H1 (cell line): Measurements from ENCODE around the gene OGFOD1. TPM values are rescaled to one million over a fixed set of nuclear protein-coding genes. Genes with fewer than 3 reads are reported as not detected.

Source experiments
- CTCF ChIA-PET: fragments of 300-600 bp; sonication (Branson Sonifier 250); formaldehyde crosslinking; loops from one replicate; lab custom pipeline; 2021; ENCODE audit not compliant: partially characterized antibody; lab: Charles Lee
- POLR2A ChIA-PET: fragments of 300-600 bp; sonication (Branson Sonifier 250); formaldehyde crosslinking; loops from one replicate; lab custom pipeline; 2021; ENCODE audit warnings: inconsistent platforms; ENCODE audit not compliant: partially characterized antibody; lab: Charles Lee
- DNase-seq, 2 experiments: peaks; one replicate each; pipeline versions ENCODE4 v3.0.0 to v3.0.0-alpha.2; 2010 to 2022; ENCODE audit warnings: low spot score in 2 of 2, low read depth in 1 of 2, mixed read lengths in 1 of 2
- FAIRE-seq: peaks from 2 replicates; lab custom pipeline; 2011; peaks lifted over from hg19 to GRCh38; lab: Jason Lieb, UNC
- H2AFZ ChIP-seq: 2 replicates; pipeline ENCODE4 v1.8.1; 2012; ENCODE audit warnings: low read length, inconsistent platforms
- H2AK5ac ChIP-seq: 2 replicates; pipeline ENCODE4 v1.6.1; 2013; ENCODE audit warnings: low read depth, low read length
- H2BK120ac ChIP-seq: replicated peaks from 2 replicates; pipeline ENCODE3; 2013; ENCODE audit warnings: low read depth, low read length, inconsistent platforms
- H2BK12ac ChIP-seq: 2 replicates; pipeline ENCODE4 v1.6.1; 2013; ENCODE audit warnings: low read depth, low read length
- H2BK15ac ChIP-seq: 2 replicates; pipeline ENCODE4 v1.6.1; 2013; ENCODE audit warnings: low read length
- H2BK20ac ChIP-seq: 2 replicates; pipeline ENCODE4 v1.6.1; 2013; ENCODE audit warnings: low read length
- H2BK5ac ChIP-seq: 2 replicates; pipeline ENCODE4 v1.6.1; 2013; ENCODE audit warnings: low read depth, low read length
- H3K14ac ChIP-seq: 2 replicates; pipeline ENCODE4 v1.6.1; 2013; ENCODE audit warnings: inconsistent platforms; ENCODE audit not compliant: insufficient read length
- H3K18ac ChIP-seq: 2 replicates; pipeline ENCODE4 v1.6.1; 2013; ENCODE audit warnings: low read length; ENCODE audit errors: extremely low read depth
- H3K23ac ChIP-seq: 2 replicates; pipeline ENCODE4 v1.6.1; 2013; ENCODE audit warnings: inconsistent platforms; ENCODE audit not compliant: insufficient read length
- H3K23me2 ChIP-seq: 2 replicates; pipeline ENCODE4 v1.6.1; 2013; ENCODE audit warnings: low read depth, low read length
- H3K27ac ChIP-seq: 2 replicates; pipeline ENCODE4 v1.6.1; 2011; ENCODE audit warnings: low read depth, low read length, inconsistent platforms
- H3K27me3 ChIP-seq, 4 experiments: replicated peaks in 1 of 4; 1 replicate in 1 of 4; 2 replicates in 3 of 4; pipeline versions ENCODE4 v1.6.1 to v1.8.1; 2011 to 2013; ENCODE audit warnings: low read length in 3 of 4, mild to moderate bottlenecking in 3 of 4, inconsistent platforms in 2 of 4, mixed read lengths in 2 of 4, moderate library complexity in 1 of 4; ENCODE audit not compliant: control insufficient read depth in 3 of 4, insufficient read depth in 3 of 4; ENCODE audit errors: extremely low read depth in 1 of 4
- H3K36me3 ChIP-seq, 4 experiments: 2 replicates each; pipeline versions ENCODE4 v1.6.1 to v1.8.1; 2011 to 2013; ENCODE audit warnings: mild to moderate bottlenecking in 4 of 4, low read length in 3 of 4, moderate library complexity in 2 of 4, control low read depth in 1 of 4, inconsistent platforms in 1 of 4; ENCODE audit not compliant: insufficient read depth in 4 of 4, control insufficient read depth in 2 of 4
- H3K4ac ChIP-seq: replicated peaks from 2 replicates; pipeline ENCODE3; 2013; ENCODE audit warnings: low read length, low read depth, mixed read lengths, inconsistent platforms; ENCODE audit not compliant: insufficient read length
- H3K4me1 ChIP-seq, 4 experiments: replicated peaks in 1 of 4; 1 replicate in 1 of 4; 2 replicates in 3 of 4; pipeline versions ENCODE4 v1.6.1 to v1.8.1; 2011 to 2013; ENCODE audit warnings: low read length in 3 of 4, inconsistent platforms in 2 of 4, mixed read lengths in 1 of 4; ENCODE audit not compliant: insufficient read depth in 4 of 4, control insufficient read depth in 3 of 4
- H3K4me2 ChIP-seq, 2 experiments: 2 replicates each; pipeline versions ENCODE4 v1.6.1 to v1.8.1; 2011 to 2013; ENCODE audit warnings: low read depth in 2 of 2, low read length in 2 of 2, control low read depth in 1 of 2, inconsistent platforms in 1 of 2, mild to moderate bottlenecking in 1 of 2; ENCODE audit not compliant: insufficient read depth in 1 of 2
- H3K4me3 ChIP-seq, 4 experiments: fragments of 200-600, 300-600 bp in 1 of 4; sonication (generic), shearing (Covaris generic), sonication (Bioruptor Twin) in 1 of 4; 2 replicates each; pipeline versions ENCODE4 v1.5.1 to v1.8.1; 2011 to 2016; ENCODE audit warnings: low read length in 4 of 4, low read depth in 3 of 4, control low read depth in 2 of 4, inconsistent platforms in 2 of 4, mild to moderate bottlenecking in 2 of 4, mixed read lengths in 1 of 4, moderate library complexity in 1 of 4; ENCODE audit not compliant: insufficient read depth in 2 of 4; ENCODE audit errors: extremely low read depth in 1 of 4
- H3K56ac ChIP-seq: replicated peaks from 2 replicates; pipeline ENCODE3; 2013; ENCODE audit warnings: low read depth, mild to moderate bottlenecking, mixed read lengths, low read length, inconsistent platforms; ENCODE audit not compliant: insufficient read length
- H3K79me1 ChIP-seq: 2 replicates; pipeline ENCODE4 v1.6.1; 2013; ENCODE audit warnings: low read depth, low read length, control low read depth
- H3K79me2 ChIP-seq, 2 experiments: 2 replicates each; pipeline versions ENCODE4 v1.6.1 to v1.8.1; 2012 to 2013; ENCODE audit warnings: low read length in 2 of 2, mild to moderate bottlenecking in 2 of 2, inconsistent platforms in 1 of 2; ENCODE audit not compliant: insufficient read depth in 2 of 2, control insufficient read depth in 1 of 2
- H3K9ac ChIP-seq, 4 experiments: replicated peaks in 1 of 4; 1 replicate in 1 of 4; 2 replicates in 3 of 4; pipeline versions ENCODE4 v1.6.1 to v1.8.1; 2011 to 2013; ENCODE audit warnings: low read depth in 3 of 4, low read length in 3 of 4, control low read depth in 2 of 4, mild to moderate bottlenecking in 2 of 4, moderate library complexity in 2 of 4, inconsistent platforms in 1 of 4; ENCODE audit errors: extremely low read depth in 1 of 4
- H3K9me3 ChIP-seq, 2 experiments: 2 replicates each; pipeline versions ENCODE4 v1.6.1 to v1.8.1; 2012 to 2013; ENCODE audit warnings: mild to moderate bottlenecking in 2 of 2, moderate library complexity in 2 of 2, control low read depth in 1 of 2, inconsistent platforms in 1 of 2, low read depth in 1 of 2, low read length in 1 of 2, mixed read lengths in 1 of 2; ENCODE audit not compliant: insufficient read depth in 2 of 2
- H4K20me1 ChIP-seq, 2 experiments: replicated peaks in 1 of 2; 2 replicates each; pipeline versions ENCODE3 to v1.8.1; 2011 to 2013; ENCODE audit warnings: inconsistent platforms in 2 of 2, low read length in 2 of 2, mild to moderate bottlenecking in 1 of 2; ENCODE audit not compliant: insufficient read depth in 2 of 2, control insufficient read depth in 1 of 2
- H4K5ac ChIP-seq: 2 replicates; pipeline ENCODE4 v1.6.1; 2013; ENCODE audit warnings: low read length, low read depth, mixed read lengths, inconsistent platforms; ENCODE audit not compliant: insufficient read length
- H4K8ac ChIP-seq: 2 replicates; pipeline ENCODE4 v1.8.0; 2013; ENCODE audit warnings: mild to moderate bottlenecking, moderate library complexity, low read length, inconsistent platforms; ENCODE audit not compliant: insufficient read depth; ENCODE audit errors: extremely low read depth
- H4K91ac ChIP-seq: replicated peaks from 2 replicates; pipeline ENCODE3; 2013; ENCODE audit warnings: low read length, mixed read lengths, inconsistent platforms; ENCODE audit not compliant: insufficient read length
- ASH2L ChIP-seq: fragments of 200-600, 300-600 bp; sonication (generic); IDR thresholded peaks from one replicate; pipeline ENCODE4 v1.7.1; 2017; ENCODE audit warnings: low read length
- BACH1 ChIP-seq: IDR thresholded peaks from 2 replicates; pipeline ENCODE4 v1.6.1; 2012; ENCODE audit warnings: low read length, improper control_type of control experiment
- BRCA1 ChIP-seq: IDR thresholded peaks from 2 replicates; pipeline ENCODE4 v1.6.1; 2012; ENCODE audit warnings: low read depth, low read length, improper control_type of control experiment
- CBX5 ChIP-seq: fragments of 300-800, 300-1000 bp; sonication (generic); IDR thresholded peaks from 2 replicates; pipeline ENCODE4 v1.7.1; 2016; ENCODE audit warnings: antibody characterized with exemption, low read length, low read depth
- CEBPB ChIP-seq: IDR thresholded peaks from 2 replicates; pipeline ENCODE4 v1.6.1; 2012; ENCODE audit warnings: low read depth, low read length
- CREB1 ChIP-seq: IDR thresholded peaks from 2 replicates; pipeline ENCODE4 v1.6.1; 2012; ENCODE audit warnings: inconsistent platforms
- NRF1 ChIP-seq: IDR thresholded peaks from 2 replicates; pipeline ENCODE4 v1.6.1; 2011; ENCODE audit warnings: mild to moderate bottlenecking, low read depth, low read length, improper control_type of control experiment
- RAD21 ChIP-seq, 2 experiments: IDR thresholded peaks in 1 of 2; conservative IDR thresholded peaks in 1 of 2; 2 replicates each; pipeline ENCODE4 v1.6.1; 2011; ENCODE audit warnings: low read depth in 2 of 2, low read length in 2 of 2, improper control_type of control experiment in 1 of 2, inconsistent platforms in 1 of 2, mild to moderate bottlenecking in 1 of 2, moderate library complexity in 1 of 2
- RXRA ChIP-seq: IDR thresholded peaks from 2 replicates; pipeline ENCODE4 v1.6.1; 2011; ENCODE audit warnings: low read depth, mild to moderate bottlenecking, low read length, moderate library complexity; ENCODE audit not compliant: insufficient read depth
- SP1 ChIP-seq: IDR thresholded peaks from 2 replicates; pipeline ENCODE4 v1.6.1; 2011; ENCODE audit warnings: low read depth, low read length
- SP2 ChIP-seq: IDR thresholded peaks from 2 replicates; pipeline ENCODE4 v1.6.1; 2012; ENCODE audit warnings: mild to moderate bottlenecking, low read length, inconsistent platforms
- TAF7 ChIP-seq: optimal IDR thresholded peaks from 2 replicates; pipeline ENCODE3; 2011; ENCODE audit warnings: low read depth, mild to moderate bottlenecking, inconsistent platforms, low read length, moderate library complexity, borderline replicate concordance
- WGBS, 2 experiments: shearing (Covaris generic) in 1 of 2; methylation state at CpG; one replicate each; pipeline versions ENCODE4 v1.1.6 to v1.1.7; 2013 to 2015; ENCODE audit warnings: low lambda C conversion rate in 2 of 2, mixed read lengths in 2 of 2, inconsistent platforms in 1 of 2, low coverage in 1 of 2, missing lambda C conversion rate in 1 of 2; ENCODE audit not compliant: insufficient replicate concordance in 2 of 2, insufficient coverage in 1 of 2, insufficient read length in 1 of 2; ENCODE audit errors: extremely low coverage in 1 of 2, missing lambda C conversion rate in 1 of 2; 5-methylcytosine and 5-hydroxymethylcytosine counted together
- polyA plus RNA-seq, 7 experiments: library from polyadenylated mRNA; depleted of rRNA in 3 of 7; stranded (reverse) in 5 of 7; unstranded in 2 of 7; fragments of >200 nt in 5 of 7; fragments of 200-250 nt in 2 of 7; gene quantifications; 1 replicate in 5 of 7; 2 replicates in 1 of 7; 4 replicates in 1 of 7; pipeline versions ENCODE4 v1.2.1 to v1.2.3, GENCODE V29; 2011 to 2013; ENCODE audit warnings: missing spikeins in 2 of 7, mixed read lengths in 2 of 7
- total RNA-seq: library from RNA; stranded (reverse); fragmentation: NEBNext Ultra II Directional; extraction: Animal tissue kit (Norgen Biotek cat#: 25700); gene quantifications from 2 replicates; pipeline ENCODE4 v1.2.1, GENCODE V29; 2021

Gene OGFOD1
- total and polyA plus RNA-seq, 2 of the 8 experiments (the other 6 are each of a cell fraction or from before 2014, with no cell fraction given): 24.6 to 61.4 TPM

GRCh38 chr16:56514845-56515244 lies 63.5 kb downstream of the OGFOD1 start:
- Histone ChIP-seq H2BK20ac (no peak overlapping the region), H3K23me2 (peaks cover 2% of the 10 kb centered on the region; the same call in 1 of the 2 replicates), H3K23ac (no peak overlapping the region), H4K91ac (no peak overlapping the region), H3K36me3 (no peaks in the 10 kb centered on the region; a peak in 2 of 8 replicates), H2BK5ac (no peak overlapping the region), H2BK15ac (no peak overlapping the region), H4K20me1 (no peaks in the 10 kb centered on the region), H3K9me3 (no peaks in the 10 kb centered on the region), H3K79me1 (no peaks in the 10 kb centered on the region), H3K4me3 (no peak overlapping the region), H3K27ac (no peak overlapping the region), H4K8ac (no peak overlapping the region), H2AK5ac (no peak overlapping the region), H2BK12ac (no peak overlapping the region), H2AFZ (no peak overlapping the region), H3K27me3 (no peaks in the 10 kb centered on the region), H3K4me1 (no peaks in the 10 kb centered on the region), H3K56ac (no peak overlapping the region), H3K4me2 (no peak overlapping the region), H3K9ac (no peak overlapping the region), H3K18ac (no peak overlapping the region), H3K79me2 (no peaks in the 10 kb centered on the region), H2BK120ac (no peak overlapping the region), H4K5ac (no peak overlapping the region), H3K4ac (no peak overlapping the region), H3K14ac (no peak overlapping the region)
- no peak for FAIRE-seq
- 63% methylated on average over 3 of the region's 3 CpGs; no CpG with 5 or more reads in 1 of the 2 experiments for WGBS, 2 experiments
- ChIA-PET POLR2A (no interaction called here), CTCF (interaction anchor here (0.8 to 2.1 kb wide), 11 partner anchors 9 to 375 kb away, joined by 3 to 7 read pairs (median 5); no protein-coding TSS in a partner anchor)
- TF ChIP-seq RAD21 (IDR thresholded peaks at IDR 0.05 in 1 of 2, conservative IDR thresholded peaks at IDR 0.05 in 1 of 2; ENCODE audit: low read depth in 2 of 2, low read length in 2 of 2) (no peak), RXRA (no peak), BACH1 (no peak), CREB1 (no peak), TAF7 (no peak), BRCA1 (no peak), SP2 (no peak), ASH2L (no peak), CBX5 (no peak), CEBPB (no peak), SP1 (no peak), NRF1 (no peak)
- DNase-seq: no peak
